Myocyte (in vitro differentiated cells): ENCODE results near the gene GNPTG. TPM values are rescaled to one million over a fixed set of nuclear protein-coding genes. Genes with fewer than 3 reads are reported as not detected.

Experiments used
- DNase-seq: peaks from one replicate; pipeline ENCODE4 v3.0.0-alpha.2; 2012; ENCODE audit warnings: low read depth
- total RNA-seq: library from RNA; depleted of rRNA; stranded (reverse); fragments of >200 nt; gene quantifications from 2 replicates; pipeline ENCODE4 v1.2.3, GENCODE V29; 2014

Gene GNPTG
- total RNA-seq, 1 donor from 2014 or later: 57.0 TPM

DNA sequence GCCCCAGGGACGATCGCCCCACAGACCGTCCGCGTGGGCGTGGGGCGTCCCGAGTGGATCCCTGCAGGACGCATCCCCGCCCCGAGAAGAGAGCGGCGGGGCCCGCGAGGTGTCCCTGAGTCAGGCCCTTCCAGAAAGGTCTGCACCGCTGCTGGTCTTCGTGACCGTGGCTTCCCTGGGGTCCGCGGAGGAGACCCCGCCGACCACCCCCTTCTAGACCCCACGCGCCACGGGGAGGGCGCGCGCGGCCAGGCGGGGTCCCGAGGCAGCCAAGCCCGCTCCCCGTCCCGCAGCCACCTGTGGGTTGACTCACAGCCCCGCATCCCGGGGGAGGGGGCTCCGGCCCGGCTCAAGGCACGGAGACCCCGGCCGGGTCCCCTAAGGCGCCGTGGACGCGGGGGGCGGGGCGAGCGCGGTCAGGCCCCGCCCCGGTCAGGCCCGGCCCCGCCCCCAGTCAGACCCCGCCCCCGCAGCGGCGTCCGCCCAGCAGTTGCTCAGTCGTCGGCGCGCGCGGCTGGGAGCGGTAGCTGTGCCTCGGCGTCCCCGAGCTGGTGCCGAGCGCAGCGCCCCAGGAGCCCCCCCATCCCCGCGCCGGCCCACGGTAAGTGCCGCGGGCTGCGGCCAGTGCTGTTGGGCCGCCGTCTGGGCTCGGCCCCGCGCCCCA lies 18.4 kb upstream of the GNPTG start, which contains the start of gene BAIAP3:
Gene BAIAP3, plus strand, starts transcription at position 497 of the 664 bp plus-strand sequence. CDS start 4,905 bp downstream, outside the sequence.
- DNase-seq: no peak

GRCh38 chr16:1333854-1334700 lies 17.7 kb upstream of the GNPTG start:
- no peak for DNase-seq

- no peak for DNase-seq
These were observed 17.0 kb upstream of the GNPTG start for GRCh38 chr16:1334739-1335138.

GRCh38 chr16:1335211-1335971 lies 16.3 kb upstream of the GNPTG start:
- DNase-seq: no peak

GRCh38 chr16:1335996-1336395 lies 15.7 kb upstream of the GNPTG start:
- DNase-seq: no peak

GRCh38 chr16:1336619-1337018 lies 15.1 kb upstream of the GNPTG start:
- DNase-seq: no peak

DNA sequence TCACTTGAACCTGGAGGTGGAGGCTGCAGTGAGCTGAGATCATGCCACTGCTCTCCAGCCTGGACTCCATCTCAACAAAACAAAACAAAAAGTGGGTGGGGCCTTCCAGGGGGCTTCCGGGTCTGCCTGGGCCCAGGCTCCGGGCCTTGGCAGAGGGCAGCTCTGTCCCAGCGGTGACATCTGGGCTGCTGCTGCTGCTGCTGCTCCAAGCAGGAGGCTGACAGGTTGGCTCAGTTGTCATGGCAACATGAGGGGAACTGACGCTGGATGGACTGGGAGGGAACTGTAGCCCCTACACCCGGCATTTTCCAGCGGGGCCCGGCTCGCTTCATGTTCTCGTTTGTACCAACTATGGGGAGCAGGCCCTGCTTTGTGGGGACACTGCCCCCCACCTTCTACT lies 14.2 kb upstream of the GNPTG start:
- DNase-seq: no peak

DNA sequence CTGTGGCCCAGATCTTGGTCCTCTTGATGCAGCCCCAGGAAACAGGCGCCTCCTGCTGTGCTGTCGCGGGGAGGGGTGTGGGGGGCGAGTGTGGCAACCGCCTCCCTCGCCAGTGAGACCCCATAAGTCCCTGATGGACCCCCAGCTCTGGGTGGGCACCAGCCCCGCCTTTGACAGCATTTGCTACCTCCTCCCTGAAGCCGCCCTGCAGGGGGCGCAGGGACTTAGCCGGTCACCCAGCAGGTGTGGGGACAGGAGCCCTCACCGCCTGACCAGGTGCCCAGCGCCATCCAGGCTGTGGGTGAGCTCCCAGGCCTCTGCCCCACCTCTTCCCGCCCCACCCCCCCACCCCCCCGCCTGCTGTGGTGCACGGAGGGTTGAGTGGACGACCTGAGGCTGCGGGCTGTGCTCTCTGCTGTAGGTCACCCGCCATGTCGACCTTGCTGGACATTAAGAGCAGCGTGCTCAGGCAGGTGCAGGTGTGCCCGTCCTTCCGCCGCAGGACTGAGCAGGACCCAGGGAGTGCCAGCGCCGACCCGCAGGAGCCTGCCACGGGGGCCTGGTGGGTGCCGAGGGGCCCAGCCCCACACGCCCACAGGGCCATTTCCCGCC lies 13.5 kb upstream of the GNPTG start:
- DNase-seq: no peak

DNA sequence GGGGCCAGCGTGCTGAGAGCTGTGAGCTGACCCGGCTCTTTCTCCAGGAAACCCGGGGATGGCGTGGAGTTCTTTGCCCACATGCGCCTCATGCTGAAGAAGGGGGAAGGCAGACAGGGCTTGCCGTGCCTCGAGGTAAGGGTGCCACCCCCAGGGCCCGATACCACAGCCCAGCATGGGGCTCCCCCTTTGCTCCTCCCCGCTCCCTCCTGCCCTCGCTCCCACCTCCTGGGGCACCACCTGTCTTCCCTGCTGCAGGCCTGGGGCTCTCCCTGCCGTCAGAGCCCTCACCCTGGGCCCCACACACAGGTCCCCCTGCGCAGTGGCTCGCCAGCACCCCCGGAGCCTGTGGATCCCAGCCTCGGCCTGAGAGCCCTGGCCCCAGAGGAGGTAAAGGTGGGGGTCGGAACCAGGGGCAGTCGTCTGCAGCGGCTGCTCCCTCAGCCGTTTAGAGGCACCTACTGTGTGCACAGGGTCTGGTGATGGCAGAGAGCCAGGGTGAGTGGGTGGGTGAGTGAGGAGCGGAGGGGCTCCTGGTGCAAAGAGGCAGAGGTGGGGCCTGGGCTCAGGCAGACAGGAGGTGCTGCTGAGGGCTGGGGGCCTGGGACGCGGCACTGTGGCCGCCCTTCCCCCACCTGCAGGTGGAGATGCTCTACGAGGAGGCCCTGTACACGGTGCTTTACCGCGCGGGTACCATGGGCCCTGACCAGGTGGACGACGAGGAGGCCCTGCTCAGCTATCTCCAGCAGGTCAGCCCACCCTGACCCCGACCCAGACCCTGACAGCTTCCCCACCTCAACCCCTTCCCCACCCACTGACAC lies 12.7 kb upstream of the GNPTG start:
- no peak for DNase-seq

DNA sequence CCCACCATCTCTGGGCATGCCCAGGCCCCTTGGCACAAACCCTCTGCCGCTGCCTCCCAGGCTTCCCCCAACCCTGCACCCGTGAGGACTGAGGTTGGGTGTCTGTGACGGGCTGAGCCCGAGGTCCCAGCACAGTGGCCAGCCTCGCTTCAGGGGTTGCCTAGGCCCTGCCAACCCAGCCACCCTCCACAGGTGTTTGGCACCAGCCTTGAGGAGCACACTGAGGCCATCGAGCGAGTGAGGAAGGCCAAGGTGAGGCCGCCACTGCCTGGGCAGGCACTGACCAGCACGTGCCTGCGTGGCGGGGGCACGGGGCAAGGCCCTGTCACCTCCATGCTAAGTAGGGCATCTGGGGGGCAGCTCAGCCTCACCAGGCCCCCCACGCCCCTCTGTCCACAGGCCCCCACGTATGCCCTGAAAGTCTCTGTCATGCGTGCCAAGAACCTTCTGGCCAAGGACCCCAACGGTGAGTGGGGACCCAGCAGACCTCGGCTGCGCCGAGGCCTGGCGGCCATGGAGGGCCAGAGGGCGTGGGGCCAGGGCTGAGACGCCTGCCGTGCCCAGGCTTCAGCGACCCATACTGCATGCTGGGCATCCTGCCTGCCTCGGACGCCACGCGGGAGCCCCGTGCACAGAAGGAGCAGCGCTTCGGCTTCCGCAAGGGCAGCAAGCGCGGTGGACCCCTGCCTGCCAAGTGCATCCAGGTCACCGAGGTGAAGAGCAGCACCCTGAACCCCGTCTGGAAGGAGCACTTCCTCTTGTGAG lies 10.8 kb upstream of the GNPTG start:
- no peak for DNase-seq

- DNase-seq: no peak
These were observed 10.0 kb upstream of the GNPTG start for GRCh38 chr16:1341495-1342420.

DNA sequence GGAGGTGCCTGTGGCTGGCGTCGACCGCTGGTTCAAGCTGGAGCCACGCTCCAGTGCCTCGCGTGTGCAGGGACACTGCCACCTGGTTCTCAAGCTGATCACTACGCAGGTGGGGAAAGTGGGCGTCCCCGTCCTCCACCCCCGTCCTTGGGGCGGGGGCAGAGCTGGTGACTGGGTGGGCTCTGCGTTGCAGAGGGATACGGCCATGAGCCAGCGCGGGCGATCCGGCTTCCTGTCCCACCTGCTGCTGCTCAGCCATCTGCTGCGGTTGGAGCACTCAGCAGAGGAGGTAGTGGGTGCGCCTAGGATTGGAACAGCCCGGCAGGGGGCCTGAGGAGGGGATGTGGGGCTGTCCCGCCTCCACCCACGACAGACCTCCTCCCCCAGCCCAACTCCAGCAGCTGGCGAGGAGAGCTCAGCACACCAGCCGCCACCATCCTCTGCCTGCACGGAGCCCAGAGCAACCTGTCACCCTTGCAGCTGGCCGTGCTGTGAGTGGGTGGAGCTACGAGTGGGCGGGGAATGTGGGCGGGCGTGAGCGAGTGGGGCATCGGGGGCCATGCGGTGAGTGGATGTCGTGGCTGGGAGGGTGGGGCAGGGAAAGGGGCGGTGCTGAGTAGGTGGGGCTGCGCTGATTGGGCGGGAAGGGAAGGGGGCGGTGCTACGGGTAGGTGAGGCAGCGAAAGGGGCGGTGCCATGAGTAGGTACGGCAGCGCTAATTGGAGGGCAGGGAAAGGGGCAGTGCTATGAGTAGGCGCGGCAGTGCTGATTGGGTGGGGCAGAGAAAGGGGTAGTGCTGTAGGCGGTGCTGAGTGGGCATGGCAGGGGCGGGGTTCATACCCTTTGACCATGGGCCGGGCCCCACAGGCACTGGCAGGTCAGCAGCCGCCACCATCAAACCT lies 9.0 kb upstream of the GNPTG start:
- peak; percentile 90 for DNase-seq

GRCh38 chr16:1343428-1344242 lies 8.1 kb upstream of the GNPTG start:
- peak; percentile 33 for DNase-seq

DNA sequence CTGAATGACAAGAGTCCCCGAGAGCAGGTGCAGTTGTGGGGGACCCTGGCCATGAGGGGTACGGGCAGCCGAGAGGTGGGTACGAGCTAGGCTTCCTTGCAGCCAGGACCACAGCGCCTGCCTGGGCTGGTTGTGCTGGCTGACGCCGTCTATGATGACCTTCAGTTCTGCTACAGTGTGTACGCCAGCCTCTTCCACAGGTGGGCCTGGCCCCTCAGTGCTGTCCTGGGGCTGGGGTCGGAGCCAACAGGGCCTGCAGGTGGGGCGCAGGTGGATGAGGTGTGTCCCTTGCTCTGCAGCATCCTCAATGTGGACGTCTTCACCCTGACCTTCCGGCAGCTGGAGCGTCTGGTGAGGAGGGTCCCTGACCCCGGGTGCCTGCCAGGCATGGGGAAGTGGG lies 7.2 kb upstream of the GNPTG start:
- no peak for DNase-seq

GRCh38 chr16:1345087-1345486 lies 6.6 kb upstream of the GNPTG start:
- DNase-seq: peak; percentile 82

- DNase-seq: no peak
These were observed 5.9 kb upstream of the GNPTG start for GRCh38 chr16:1345651-1346421.
